Measurements from ENCODE around the gene XPNPEP1. TPM values are rescaled to one million over a fixed set of nuclear protein-coding genes. Genes with fewer than 3 reads are reported as not detected.

XPNPEP1 gene
- total RNA-seq, 1 experiment from 2014 or later = 71.3 TPM

GRCh38 chr10:109853921-109854320, 69.4 kb downstream of the XPNPEP1 start:
- H3K18ac ChIP-seq (ENCODE audit: insufficient read length, low read depth, low read length) = no peak overlapping the region
- no peak overlapping the region for H2AK5ac ChIP-seq (ENCODE audit: insufficient read length, low read length)
- DNase-seq = no peak
- no peaks in the 10 kb centered on the region for H4K20me1 ChIP-seq (ENCODE audit: control insufficient read depth, insufficient read depth, insufficient read length)
- H3K23ac ChIP-seq (ENCODE audit: insufficient read length, low read depth, low read length) = no peak overlapping the region
- H3K9ac ChIP-seq (ENCODE audit: extremely low read depth, insufficient read length, low read length) = no peak overlapping the region
- H3K14ac ChIP-seq (ENCODE audit: insufficient read depth, low read length) = no peak overlapping the region
- Mint-ChIP-seq H3K27me3 (ENCODE audit: low read depth) (peaks cover 5% of the 10 kb centered on the region), H3K9me3 (no peaks in the 10 kb centered on the region), H3K36me3 (ENCODE audit: insufficient read depth in 1 of 3, low read depth in 3 of 3) (no peaks in the 10 kb centered on the region), H3K4me1 (peaks cover 3% of the 10 kb centered on the region in 2 experiments; a peak in 1 of 4 replicates), H3K27ac (no peak overlapping the region), H3K4me3 (no peak overlapping the region)
- H4K91ac ChIP-seq (ENCODE audit: insufficient read length, low read depth, low read length) = no peak overlapping the region
- H2BK12ac ChIP-seq (ENCODE audit: insufficient read length, low read depth, low read length) = no peak overlapping the region
- no peak for TF ChIP-seq CTCF (conservative IDR thresholded peaks at IDR 0.05)
- H3K9me3 ChIP-seq (ENCODE audit: control insufficient read depth, low read depth, low read length) = no peaks in the 10 kb centered on the region
- H3K4me2 ChIP-seq (ENCODE audit: insufficient read depth, insufficient read length, low read length) = no peak overlapping the region
- H2BK20ac ChIP-seq (ENCODE audit: low read depth, low read length, poor library complexity, severe bottlenecking) = no peak overlapping the region
- H2BK120ac ChIP-seq (ENCODE audit: low read depth, low read length, poor library complexity, severe bottlenecking) = no peak overlapping the region
- H2BK5ac ChIP-seq (ENCODE audit: insufficient read length, low read length) = no peak overlapping the region
- H3K23me2 ChIP-seq (ENCODE audit: insufficient read length, low read depth, low read length, poor library complexity, severe bottlenecking) = no peaks in the 10 kb centered on the region
- no peak overlapping the region for H3T11ph ChIP-seq (ENCODE audit: low read length)
- H3K56ac ChIP-seq (ENCODE audit: insufficient read length, low read depth, low read length) = no peak overlapping the region
- H2AFZ ChIP-seq (ENCODE audit: low read length) = no peak overlapping the region
- no peak overlapping the region for H4K5ac ChIP-seq (ENCODE audit: insufficient read length, low read depth, low read length)
- H2BK15ac ChIP-seq (ENCODE audit: low read depth, low read length) = no peak overlapping the region
- no peaks in the 10 kb centered on the region for H3K79me1 ChIP-seq (ENCODE audit: insufficient read depth, low read depth, low read length, poor library complexity, severe bottlenecking)
- H4K8ac ChIP-seq (replicated peaks; ENCODE audit: insufficient read length, low read depth, low read length) = no peak overlapping the region
- H3K79me2 ChIP-seq (ENCODE audit: insufficient read depth, low read length) = no peaks in the 10 kb centered on the region
- H3K4ac ChIP-seq (ENCODE audit: low read depth, low read length) = no peak overlapping the region
- H3K4me1 ChIP-seq (ENCODE audit: insufficient read depth, low read length) = no peaks in the 10 kb centered on the region
- WGBS (ENCODE audit: extremely low coverage, insufficient read length, low lambda C conversion rate) = no CpG with 5 or more reads among the region's 7 CpGs
- no peaks in the 10 kb centered on the region for H3K27me3 ChIP-seq (ENCODE audit: insufficient read depth, low read length)
- no peak overlapping the region for H3K27ac ChIP-seq (ENCODE audit: insufficient read length, low read depth, low read length)

All from H9 (cell line).